Activated CD4-positive, alpha-beta T cell treated with anti-CD3 and anti-CD28 coated beads for 48 hours (primary cell): ENCODE results near the gene CLEC2L.

Experiments
- DNase-seq: peaks from one replicate; pipeline ENCODE4 v3.0.0-alpha.2; 2020

CLEC2L gene

GRCh38 chr7:139580435-139580834 lies 57.0 kb downstream of the CLEC2L start:
- no peak for DNase-seq

- no peak for DNase-seq
These were observed 58.7 kb downstream of the CLEC2L start for GRCh38 chr7:139582130-139582650.

GRCh38 chr7:139582671-139583155 lies 59.2 kb downstream of the CLEC2L start:
- DNase-seq: no peak

GRCh38 chr7:139583826-139584553 lies 60.5 kb downstream of the CLEC2L start:
- DNase-seq: no peak

GRCh38 chr7:139585042-139585441 lies 61.6 kb downstream of the CLEC2L start:
- no peak for DNase-seq

GRCh38 chr7:139586286-139586685 lies 62.8 kb downstream of the CLEC2L start:
- no peak for DNase-seq

- DNase-seq: no peak
These were observed 64.0 kb downstream of the CLEC2L start for GRCh38 chr7:139587535-139587934.

GRCh38 chr7:139588632-139589031 lies 65.1 kb downstream of the CLEC2L start:
- DNase-seq: no peak

- DNase-seq: no peak
These were observed 66.0 kb downstream of the CLEC2L start for GRCh38 chr7:139589474-139589873.

- no peak for DNase-seq
These were observed 68.2 kb downstream of the CLEC2L start for GRCh38 chr7:139591550-139592195.

GRCh38 chr7:139592801-139593461 lies 69.4 kb downstream of the CLEC2L start:
- no peak for DNase-seq

- no peak for DNase-seq
These were observed 70.6 kb downstream of the CLEC2L start for GRCh38 chr7:139594090-139594489.
